HG03432 (cell line): ENCODE data around the gene SCT.

Source experiments
- ATAC-seq: cut with Tn5 transposase; IDR thresholded peaks from one replicate; pipeline ENCODE4 v1.9.1; 2021; ENCODE audit warnings: mild to moderate bottlenecking, moderate library complexity; ENCODE audit not compliant: unreplicated experiment

The SCT gene

GRCh38 chr11:611001-611996, 15.7 kb downstream of the SCT start:
- no peak for ATAC-seq

GRCh38 chr11:610146-610801, 16.7 kb downstream of the SCT start:
- no peak for ATAC-seq

GRCh38 chr11:609341-609811, 17.6 kb downstream of the SCT start:
- ATAC-seq = no peak

GRCh38 chr11:608791-609251, 18.2 kb downstream of the SCT start:
- no peak for ATAC-seq

- no peak for ATAC-seq
These were observed 18.9 kb downstream of the SCT start for GRCh38 chr11:607971-608659.

GRCh38 chr11:607020-607780, 19.8 kb downstream of the SCT start:
- ATAC-seq = no peak

GRCh38 chr11:606245-606644, 20.7 kb downstream of the SCT start:
- no peak for ATAC-seq

GRCh38 chr11:605286-606129, 21.5 kb downstream of the SCT start:
- ATAC-seq = no peak

- no peak for ATAC-seq
These were observed 23.8 kb downstream of the SCT start for GRCh38 chr11:603154-603553.

- ATAC-seq = no peak
These were observed 25.3 kb downstream of the SCT start for GRCh38 chr11:601573-602245.

- no peak for ATAC-seq
These were observed 28.8 kb downstream of the SCT start for GRCh38 chr11:598005-598680.

- ATAC-seq = no peak
These were observed 29.7 kb downstream of the SCT start for GRCh38 chr11:597166-597725.

GRCh38 chr11:596374-596773, 30.6 kb downstream of the SCT start:
- no peak for ATAC-seq

- ATAC-seq = no peak
These were observed 31.6 kb downstream of the SCT start for GRCh38 chr11:595400-595799.

GRCh38 chr11:593347-593746, 33.6 kb downstream of the SCT start:
- ATAC-seq = no peak

- no peak for ATAC-seq
These were observed 34.1 kb downstream of the SCT start for GRCh38 chr11:592918-593317.

- ATAC-seq = no peak
These were observed 34.5 kb downstream of the SCT start for GRCh38 chr11:592501-592900.

- ATAC-seq = no peak
These were observed 36.0 kb downstream of the SCT start for GRCh38 chr11:590997-591396.
